Epidermal melanocyte (primary cell): Measurements from ENCODE around the gene FBXW9.
A peak's percentile ranks its signal among the peaks of the same experiment; 100 is the strongest.
"Not testable (repeated sequence)": the region's sequence is repeated elsewhere in the genome, so short reads cannot be mapped to it uniquely, and the experiment has no call there.

Experiments
- DNase-seq: peaks from one replicate; pipeline ENCODE4 v3.0.0; 2011; ENCODE audit warnings: low spot score; ENCODE audit not compliant: insufficient read length

FBXW9 gene

DNA sequence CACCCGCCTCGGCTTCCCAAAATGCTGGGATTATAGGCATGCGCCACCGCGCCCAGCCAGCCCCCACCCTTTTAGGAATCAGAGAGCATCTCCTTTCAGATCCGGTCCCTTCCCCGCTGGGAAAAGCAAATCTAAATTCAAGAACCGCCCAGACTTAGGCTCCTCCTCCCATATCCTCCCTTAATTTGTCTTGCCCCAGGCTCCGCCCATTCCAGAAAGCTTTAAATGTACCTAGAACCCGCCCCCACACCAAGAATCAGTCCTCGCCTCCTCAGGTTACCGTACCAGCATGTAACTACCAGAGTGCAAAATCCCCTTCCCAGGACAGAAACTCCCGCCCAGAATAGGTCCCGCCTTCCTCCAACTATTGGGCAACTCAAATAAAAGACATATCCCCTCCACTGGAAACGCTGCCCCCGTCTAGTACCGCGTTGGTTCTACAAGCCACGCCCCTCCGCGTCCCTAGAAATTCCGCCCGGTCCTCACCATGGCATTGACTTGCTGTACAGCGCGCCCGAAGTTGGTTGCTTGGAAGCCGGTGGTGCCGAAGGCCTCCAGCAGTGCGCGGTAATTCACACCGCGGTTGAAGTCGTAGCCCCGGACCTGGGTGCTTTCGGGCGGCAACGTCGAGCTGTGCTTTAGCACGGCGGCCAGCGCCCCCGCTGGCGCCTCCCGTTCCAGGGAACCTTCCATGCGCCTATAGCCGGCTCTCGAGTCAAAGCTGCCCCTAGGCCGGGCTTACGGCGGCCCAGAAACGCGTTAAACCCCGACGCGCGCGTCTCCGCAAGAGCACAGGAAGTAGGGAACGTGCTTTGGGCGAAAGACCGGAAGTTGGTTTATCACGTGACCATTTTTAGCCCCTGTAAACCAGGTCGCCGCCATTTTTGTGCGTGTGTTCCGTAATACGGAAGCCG lies 15.1 kb downstream of the FBXW9 start, which contains the start of gene DHPS:
Gene DHPS (minus strand): TSS at position 807 of the 914 bp plus-strand sequence. CDS start 114 bp downstream, at position 693.
- DNase-seq = peak; percentile 99

DNA sequence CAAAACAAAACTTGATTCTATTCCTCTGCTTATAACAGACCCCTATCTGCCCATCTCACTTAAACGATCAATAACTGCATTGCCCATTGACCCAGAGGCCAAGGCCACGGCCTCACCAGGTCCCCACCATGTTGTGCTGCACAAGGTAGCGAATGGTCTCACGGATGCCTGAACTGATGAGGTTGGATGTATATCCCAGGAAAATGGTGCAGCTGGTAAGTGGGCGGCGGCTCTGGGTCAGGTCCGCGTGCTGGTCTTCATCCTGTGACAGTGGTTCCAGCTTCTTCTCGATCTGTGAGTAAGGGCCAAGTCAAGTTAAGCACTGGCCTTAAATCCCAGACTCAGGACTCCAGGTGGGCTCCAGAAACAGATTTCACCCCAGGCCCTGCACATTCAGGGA lies 16.4 kb downstream of the FBXW9 start:
- no peak for DNase-seq

DNA sequence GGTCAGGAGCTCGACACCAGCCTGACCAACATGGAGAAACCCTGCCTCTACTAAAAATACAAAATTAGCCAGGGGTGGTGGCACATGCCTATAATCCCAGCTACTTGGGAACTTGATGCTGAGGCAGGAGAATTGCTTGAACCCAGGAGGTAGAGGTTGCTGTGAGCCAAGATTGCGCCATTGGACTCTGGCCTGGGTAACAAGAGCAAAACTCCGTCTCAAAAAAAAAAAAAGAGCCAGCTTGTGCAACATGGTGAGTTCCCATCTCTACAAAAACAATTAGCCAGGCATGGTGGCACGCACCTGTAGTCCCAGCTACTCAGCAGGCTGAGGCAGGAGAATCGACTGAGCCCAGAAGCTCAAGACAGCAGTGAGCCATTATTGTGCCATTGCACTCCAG lies 18.4 kb downstream of the FBXW9 start:
- not testable (repeated sequence) for DNase-seq

DNA sequence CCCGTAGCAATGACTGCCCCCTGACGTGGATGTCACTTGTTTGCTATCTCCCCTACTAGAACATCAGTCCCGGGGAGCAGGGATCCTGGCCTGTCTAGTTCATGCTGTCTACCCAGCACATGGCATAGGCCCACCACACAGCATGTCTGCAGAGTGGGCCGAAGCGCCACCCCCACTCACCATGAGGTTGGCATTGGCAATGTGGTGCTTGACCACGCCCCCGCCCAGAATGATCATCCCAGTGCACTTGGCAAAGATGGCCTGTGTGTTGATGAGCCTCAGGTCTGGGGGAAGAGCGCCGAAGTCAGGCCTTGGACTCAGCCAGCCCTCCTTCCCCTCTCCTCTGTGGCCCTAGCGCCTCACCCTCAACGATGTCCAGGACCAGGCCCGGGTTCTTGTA lies 19.5 kb downstream of the FBXW9 start:
- no peak for DNase-seq

DNA sequence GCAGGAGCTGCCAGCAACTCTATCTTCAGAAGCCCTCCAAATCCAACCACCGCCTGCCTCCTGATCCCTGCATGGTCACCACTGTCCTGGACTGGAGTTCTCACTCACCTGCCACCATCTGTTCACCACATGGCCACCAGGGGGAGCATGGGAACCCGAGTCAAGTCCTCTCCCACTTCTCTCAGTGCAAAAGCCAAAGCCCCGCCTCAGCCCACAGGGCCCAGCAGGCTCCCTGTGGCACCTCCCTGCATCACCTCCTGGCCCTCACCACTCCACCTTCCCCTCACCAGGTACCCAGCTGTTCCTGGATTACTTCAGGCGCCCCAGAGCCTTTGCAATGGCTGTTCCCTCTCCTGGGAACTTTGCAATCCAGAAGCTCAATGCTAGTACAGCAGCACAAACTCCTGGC lies 20.0 kb downstream of the FBXW9 start:
- DNase-seq = peak; percentile 78

DNA sequence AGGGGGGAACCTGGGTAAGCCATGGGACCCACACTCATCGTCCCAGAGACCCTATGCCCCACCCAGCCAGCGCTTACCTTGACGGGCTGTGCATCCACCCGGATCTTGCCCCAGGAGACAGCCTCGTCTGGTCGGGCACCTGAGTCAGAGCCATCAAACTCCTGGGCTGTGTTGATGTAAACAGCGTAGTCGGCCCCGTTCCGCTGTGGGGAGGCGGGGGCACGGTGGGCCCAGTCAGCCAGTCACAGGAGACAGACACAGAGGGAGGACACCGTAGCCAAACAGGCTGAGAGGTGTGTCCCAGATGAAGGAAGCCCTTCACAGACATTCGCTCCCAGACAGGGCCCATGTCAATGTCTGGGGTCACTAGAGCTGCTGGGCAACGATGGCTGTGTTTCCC lies 20.5 kb downstream of the FBXW9 start:
- DNase-seq = no peak

DNA sequence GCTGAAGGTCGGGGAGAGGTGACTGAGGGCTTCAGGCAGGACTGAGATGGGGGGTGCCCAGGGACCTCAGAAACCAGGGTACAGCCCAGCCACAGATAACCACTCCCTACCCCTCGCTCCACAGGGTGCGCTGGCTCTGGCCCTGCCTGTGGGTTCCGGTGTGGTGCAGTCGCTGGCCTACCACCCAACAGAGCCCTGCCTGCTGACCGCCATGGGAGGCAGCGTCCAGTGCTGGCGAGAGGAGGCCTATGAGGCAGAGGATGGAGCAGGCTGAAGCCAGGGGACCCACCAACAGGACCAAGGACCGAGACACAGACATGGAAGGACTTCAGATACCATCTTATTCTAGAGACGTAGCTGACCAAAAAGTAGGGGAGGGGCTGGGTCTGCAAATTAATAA lies 21.0 kb downstream of the FBXW9 start:
- DNase-seq = no peak

DNA sequence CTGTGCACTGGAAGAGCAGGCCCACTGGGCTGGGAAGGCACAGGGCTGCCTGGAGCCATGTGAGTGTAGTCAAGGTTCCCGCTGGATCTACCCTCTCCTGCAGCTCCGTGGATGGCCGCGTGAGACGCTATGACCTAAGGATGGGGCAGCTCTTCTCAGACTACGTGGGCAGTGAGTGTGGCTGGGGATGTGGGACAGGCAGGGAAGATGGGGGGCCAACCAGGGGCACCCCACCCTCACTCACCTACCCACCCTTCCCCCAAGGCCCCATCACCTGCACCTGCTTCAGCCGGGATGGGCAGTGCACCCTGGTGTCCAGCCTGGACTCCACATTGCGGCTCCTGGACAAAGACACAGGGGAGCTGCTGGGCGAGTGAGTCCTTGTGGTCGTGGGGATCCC lies 23.7 kb downstream of the FBXW9 start:
- no peak for DNase-seq

DNA sequence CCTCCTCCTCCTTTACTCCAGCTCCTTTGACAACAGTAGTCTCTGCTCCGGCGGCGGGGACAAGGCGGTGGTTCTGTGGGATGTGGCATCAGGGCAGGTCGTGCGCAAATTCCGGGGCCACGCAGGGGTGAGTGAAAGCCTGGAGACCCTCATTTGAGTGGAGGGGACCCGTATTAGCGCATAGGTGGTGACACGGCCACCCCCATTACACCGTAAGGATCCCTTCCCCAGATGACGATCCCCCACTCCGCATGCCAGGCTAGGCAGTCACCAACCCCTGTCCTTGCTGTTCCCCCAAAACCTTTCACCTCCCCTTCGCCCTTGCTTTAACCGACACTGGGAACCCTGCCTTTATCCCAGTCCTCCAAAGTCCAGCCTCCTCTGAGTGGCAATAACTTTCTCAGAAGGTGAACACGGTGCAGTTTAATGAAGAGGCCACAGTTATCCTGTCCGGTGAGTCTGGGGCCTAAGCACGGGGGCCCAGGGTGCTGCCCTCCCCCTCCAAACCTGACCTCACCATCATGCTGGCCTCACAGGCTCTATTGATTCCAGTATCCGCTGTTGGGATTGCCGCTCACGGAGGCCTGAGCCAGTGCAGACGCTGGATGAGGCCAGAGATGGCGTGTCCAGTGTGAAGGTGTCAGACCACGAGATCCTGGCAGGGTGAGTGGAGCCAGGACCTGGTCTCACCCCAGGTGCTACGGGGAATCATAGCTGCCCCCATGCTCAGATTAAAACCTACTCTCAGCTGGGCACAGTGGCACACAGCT lies 26.1 kb downstream of the FBXW9 start:
- no peak for DNase-seq

DNA sequence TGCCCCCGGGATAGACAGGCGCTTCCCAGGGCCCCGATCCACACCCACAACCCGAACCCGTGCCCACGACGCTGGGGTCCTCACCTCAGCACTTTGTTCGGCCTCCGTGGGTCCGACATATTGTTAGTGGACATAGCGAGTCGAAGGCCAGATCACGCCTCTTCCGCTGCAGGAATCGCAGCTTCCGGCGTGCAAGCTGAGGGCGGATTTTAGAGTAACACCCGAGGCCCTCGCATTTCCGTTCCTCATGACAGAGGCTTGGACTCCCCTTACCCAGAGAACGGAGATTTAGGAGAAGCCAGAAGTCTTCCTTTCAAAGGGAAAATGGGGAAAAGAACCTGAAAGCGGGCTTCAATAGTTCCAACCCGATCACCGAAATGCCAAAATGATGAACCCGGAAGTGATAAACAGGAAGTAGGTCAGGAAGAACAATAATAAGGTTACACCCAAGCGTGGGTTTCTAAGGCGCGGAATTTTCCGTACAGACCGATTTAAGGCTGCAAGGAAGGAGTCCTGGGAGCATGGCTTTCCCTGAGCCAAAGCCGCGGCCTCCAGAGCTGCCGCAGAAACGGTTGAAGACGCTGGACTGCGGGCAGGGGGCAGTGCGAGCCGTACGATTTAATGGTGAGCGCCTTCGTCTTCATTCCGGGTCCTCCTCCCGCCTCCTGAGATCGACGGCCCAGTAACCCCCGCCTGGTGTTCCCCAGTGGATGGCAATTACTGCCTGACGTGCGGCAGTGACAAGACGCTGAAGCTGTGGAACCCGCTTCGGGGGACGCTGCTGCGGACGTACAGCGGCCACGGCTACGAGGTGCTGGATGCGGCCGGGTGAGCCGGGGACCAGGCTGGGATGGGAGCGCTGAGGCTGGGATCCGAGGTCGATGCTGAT lies 26.9 kb downstream of the FBXW9 start:
- DNase-seq = peak; percentile 74

DNA sequence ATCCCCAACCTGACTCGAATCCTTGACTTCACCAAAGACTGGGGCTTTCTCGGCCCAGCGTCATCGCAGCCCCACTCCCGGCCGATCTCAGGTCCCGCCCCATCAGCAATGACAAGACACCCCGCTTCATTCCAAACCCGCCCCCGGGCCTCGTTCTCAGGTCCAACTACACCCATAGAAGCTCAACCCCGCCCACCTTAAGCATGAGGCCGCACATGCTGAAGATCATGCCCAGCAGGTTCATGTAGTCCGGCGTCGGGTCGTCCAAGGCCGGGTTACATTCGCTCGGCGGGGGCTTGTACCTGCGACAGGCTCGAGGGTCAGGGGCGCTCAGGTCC lies 27.5 kb downstream of the FBXW9 start:
- no peak for DNase-seq

DNA sequence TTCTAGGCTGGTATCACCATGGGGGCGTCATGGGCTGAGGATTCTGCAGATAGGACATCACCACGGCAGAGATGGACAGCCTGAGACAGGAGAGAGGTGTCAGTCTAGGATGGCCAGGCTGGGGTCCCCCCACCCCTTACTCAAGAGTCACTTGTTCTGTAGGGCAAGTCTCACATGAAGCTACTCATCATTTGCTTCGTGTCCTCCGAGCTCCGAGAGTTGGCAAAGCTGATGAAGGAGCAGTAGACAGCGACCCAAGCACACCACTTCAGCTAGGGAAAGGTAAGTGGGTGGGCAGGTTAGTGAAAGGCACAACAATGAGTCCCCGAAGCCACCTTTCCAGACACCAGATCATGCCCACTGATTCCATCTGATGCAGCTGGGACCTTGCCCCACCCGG lies 28.1 kb downstream of the FBXW9 start:
- DNase-seq = no peak

DNA sequence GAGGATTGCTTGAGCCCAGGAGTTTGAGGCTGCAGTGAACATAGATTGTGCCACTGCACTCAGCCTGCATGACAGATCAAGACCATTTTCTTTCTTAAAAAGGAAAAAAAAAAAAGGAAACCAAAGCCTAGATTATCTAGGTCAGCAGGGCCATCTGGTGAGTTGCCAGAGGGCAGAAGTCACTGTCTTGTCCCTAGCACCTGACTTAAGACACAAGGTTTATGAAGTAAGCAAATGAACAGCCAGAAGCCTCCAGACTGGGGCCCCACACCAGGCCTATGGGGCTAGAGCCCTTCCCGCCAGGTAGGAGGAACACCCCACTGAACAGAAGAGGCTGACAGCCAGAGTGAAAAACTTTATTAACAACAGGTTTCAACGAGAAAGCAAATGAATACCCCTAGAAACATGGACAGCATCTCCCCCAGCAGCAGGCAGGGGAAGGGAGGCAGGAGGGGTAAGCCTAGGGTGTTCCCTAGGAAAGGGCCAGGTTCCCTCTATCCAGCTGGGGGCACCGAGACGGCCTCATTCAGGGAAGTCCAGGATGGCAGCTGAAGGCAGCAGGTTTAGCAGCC lies 28.6 kb downstream of the FBXW9 start:
- DNase-seq = no peak

DNA sequence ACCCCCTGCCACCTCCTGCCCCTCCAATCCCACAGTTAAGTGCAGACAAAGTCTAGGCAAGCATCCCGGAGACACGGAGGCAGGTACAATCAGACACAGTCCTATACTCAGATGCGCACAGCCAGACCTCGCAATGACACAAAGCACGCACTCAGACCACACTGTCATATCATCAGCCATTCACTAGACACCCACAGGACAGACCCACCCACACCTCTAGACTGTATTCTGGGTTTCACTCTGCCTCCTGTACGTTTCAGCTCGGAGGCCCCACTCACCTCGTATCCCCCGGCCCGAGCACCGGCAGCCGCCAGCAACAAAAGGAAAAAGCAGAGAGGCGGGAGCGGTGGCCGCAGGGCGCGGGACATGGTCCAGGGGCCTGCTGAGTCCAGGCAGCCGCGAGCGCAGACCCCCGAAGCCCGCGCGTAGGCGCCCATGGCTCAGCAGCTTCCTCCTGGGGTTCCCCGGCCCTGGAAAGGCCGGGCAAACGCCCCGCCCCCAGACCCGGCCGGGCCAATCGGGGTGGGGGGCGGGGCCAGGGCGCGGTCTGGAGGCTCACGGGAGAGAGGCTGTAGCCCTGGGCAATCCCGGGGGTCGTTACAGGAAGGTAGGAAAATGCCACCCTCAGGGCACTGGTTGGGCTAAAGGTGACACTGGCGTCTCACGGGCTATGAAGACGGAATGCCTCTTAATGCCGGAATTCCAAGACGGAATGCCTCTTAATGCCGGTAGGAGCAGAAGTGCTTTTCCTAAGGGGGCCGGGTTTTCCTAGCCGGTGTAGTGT lies 30.0 kb downstream of the FBXW9 start, which contains the start of the genes MAN2B1 and WDR83:
Gene MAN2B1 (minus strand): TSS at position 478 of the 784 bp plus-strand sequence. CDS start 41 bp downstream, at position 437.
Gene WDR83 (plus strand): TSS at position 543 of the 784 bp plus-strand sequence. CDS start 2,984 bp downstream, outside the sequence.
- peak; percentile 96 for DNase-seq

DNA sequence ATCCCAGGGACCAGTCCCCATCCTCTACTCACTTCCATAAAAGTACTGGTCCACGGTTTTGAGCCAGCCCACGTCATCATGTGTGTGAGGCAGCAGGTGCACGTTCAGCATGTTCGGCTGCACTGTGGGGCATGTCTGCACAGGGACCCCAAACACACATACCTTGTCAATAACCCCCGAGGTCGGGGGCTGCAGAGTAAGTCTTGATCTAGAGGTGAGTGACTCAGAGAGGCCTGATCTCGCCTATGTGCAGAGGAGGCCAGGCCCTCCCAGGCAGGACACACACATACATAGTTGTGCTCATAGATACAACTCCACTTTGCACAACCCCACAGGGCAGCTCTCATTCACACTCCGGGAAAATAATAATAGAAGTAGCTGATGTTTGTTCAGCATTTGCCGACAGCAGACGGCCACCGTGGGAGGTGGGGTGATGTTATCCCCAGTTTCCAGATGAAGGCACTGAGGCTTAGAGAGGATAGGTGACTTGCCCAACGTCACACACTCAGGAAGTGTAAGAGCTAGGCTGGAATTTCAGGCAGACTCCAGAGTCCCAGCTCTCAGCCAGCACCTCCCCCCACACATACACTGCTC lies 30.7 kb downstream of the FBXW9 start:
- DNase-seq = no peak

DNA sequence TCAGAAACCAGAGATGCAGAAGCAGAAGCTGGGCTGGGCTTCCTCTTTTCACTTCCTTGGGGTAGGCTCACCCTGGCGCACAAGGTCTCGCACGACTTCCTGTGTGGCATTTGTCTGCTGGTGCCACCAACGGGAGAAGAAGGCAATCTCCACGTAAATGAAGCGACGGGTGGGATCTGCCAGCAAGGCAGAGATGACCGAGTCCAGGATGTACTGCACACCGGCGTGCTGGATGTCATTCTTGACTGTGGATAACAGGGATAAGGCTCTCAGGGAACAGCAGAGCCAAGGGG lies 31.2 kb downstream of the FBXW9 start:
- DNase-seq = no peak

DNA sequence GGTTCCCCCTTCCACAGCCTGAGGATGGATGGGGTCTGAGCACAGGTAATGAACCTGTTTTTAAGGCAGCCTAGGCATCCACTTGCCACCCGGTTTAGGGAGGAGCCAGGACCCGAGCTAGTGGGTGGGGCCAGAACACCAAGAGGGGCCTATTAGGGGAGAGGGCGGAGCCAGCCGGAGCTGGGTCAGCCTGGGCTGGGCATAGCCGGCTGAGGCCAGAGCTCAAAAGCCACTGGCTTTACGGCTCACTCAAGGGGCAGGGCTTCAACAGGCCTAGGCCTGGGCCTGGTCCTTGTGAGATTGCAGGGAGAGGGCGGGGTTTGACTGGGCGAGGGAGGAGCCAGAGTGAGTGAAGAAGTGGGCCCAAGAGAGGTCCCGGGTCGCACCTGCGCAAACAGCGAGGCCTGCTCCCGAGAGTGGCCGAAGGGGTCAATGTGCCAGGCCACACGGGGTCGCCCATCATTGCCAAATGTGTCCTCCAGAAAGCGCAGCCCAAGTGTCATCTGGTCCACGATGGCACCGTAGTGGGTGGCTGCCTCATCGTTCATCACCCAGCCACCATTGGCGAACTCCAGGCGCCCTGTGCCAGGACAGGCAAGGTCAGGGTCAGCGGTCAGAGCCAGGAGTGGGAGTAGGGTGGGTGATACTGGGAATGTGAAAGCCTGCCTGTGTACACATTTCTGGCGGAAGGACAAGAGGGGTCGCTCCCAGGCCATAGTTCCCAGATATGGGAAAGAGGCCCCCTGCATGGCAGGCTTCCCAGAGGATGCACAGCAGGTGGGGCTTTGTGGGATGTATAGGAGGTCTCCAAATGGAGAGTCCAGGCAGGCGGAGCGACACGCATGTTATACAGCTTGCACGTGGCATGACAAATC lies 31.8 kb downstream of the FBXW9 start:
- no peak for DNase-seq

DNA sequence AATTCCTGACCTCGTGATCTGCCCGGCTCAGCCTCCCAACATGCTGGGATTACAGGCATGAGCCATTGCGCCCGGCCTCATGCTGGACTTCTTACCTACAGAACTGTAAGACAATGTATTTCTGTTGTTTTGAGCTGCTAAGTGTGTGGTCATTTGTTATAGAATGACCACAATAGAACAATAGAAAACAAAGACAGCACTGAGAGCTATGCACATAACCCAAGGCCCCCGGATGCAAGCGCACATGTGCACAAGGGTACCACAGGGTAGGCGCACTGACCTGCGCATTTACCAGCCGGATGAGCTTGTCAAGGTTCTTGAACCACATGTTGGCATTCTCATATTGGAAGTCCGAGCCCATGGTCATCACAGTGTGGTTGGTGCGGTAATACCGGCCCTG lies 35.5 kb downstream of the FBXW9 start:
- no peak for DNase-seq

DNA sequence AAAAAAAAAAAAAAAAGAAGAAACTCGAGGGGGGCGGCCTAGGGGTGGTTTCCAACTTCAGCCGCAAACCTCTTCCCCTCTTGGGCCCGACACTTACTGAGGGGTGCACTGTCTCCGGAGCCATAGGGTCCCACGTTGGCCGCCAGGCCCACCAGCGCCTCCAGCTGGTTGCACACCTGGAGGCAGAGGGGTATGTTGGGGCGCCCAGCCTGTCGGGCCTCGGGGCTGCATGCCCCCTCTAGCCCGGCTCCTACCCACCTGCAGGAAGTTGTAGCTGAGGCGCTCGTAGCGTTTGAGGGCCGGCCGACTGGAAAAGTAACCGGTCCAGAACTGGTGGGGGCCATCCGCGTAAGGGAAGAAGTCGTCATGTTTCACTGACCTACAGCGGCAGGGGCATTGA lies 38.5 kb downstream of the FBXW9 start:
- no peak for DNase-seq
